RWPE1 (cell line): ENCODE measurements around the gene MPPE1.

ENCODE experiments used
- CTCF ChIA-PET: fragments of 350-600 bp; sonication (Branson Sonifier 250); formaldehyde crosslinking; extraction: SDS; loops from one replicate; lab custom pipeline; 2021; lab: Yijun Ruan, JAX
- POLR2A ChIA-PET: fragments of 400-600 bp; formaldehyde crosslinking; extraction: SDS; loops from one replicate; lab custom pipeline; 2020; ENCODE audit warnings: antibody characterized with exemption; ENCODE audit not compliant: low non-redundant PET; lab: Yijun Ruan, JAX
- DNase-seq: peaks from one replicate; pipeline ENCODE4 v3.0.0; 2012; ENCODE audit warnings: low spot score
- H3K27ac ChIP-seq: fragments of 450-650 bp; 2 replicates; pipeline ENCODE4 v1.5.1; 2017
- TF ChIP-seq, protein P1 (sequence below): fragments of 450-650 bp; conservative IDR thresholded peaks from 2 replicates; pipeline ENCODE4 v1.5.1; 2017; ENCODE audit warnings: low read depth, mild to moderate bottlenecking

MPPE1 gene

DNA sequence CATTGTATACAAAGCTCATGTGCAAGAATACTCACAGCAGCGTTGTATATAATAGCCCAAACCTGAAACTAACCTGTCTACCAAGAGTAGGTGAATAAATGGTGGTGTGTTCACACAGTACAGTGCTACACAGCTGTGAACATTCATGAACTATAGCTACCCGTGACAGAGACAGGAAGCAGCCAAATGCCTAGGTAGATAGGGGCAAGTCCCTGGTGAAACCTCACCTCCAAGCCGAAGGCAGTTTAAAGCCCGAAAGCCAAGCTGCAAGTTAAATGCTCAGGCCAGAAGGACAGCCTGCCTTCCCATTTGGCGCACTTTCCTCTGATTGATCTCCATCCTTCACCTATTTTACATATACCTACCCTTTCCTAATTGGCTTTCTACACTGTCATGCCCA lies 36.7 kb upstream of the MPPE1 start:
- no peak overlapping the region for H3K27ac ChIP-seq
- TF ChIP-seq, protein P1, sequence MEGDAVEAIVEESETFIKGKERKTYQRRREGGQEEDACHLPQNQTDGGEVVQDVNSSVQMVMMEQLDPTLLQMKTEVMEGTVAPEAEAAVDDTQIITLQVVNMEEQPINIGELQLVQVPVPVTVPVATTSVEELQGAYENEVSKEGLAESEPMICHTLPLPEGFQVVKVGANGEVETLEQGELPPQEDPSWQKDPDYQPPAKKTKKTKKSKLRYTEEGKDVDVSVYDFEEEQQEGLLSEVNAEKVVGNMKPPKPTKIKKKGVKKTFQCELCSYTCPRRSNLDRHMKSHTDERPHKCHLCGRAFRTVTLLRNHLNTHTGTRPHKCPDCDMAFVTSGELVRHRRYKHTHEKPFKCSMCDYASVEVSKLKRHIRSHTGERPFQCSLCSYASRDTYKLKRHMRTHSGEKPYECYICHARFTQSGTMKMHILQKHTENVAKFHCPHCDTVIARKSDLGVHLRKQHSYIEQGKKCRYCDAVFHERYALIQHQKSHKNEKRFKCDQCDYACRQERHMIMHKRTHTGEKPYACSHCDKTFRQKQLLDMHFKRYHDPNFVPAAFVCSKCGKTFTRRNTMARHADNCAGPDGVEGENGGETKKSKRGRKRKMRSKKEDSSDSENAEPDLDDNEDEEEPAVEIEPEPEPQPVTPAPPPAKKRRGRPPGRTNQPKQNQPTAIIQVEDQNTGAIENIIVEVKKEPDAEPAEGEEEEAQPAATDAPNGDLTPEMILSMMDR: no peak
- POLR2A ChIA-PET: no interaction called here
- CTCF ChIA-PET: no interaction called here
- DNase-seq: no peak

DNA sequence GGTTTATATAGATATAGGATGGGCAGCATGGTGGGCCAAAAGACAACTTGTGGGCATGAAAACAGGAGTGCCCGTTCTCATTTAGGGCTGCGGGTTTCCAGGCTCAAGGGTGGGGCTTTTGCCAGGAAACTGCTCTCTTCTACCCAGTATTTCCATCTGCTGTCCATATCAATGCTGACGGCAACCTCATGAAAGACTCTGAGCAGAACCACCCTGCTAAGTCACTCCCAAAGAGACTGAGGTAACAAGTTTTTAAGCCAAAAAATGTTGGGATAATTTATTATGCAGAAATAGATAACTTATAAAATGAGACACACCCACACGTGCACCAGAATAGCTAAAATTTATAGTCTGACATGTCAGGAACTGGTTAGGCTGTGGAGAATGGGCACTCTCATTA lies 36.1 kb upstream of the MPPE1 start:
- DNase-seq: no peak
- no peak overlapping the region for H3K27ac ChIP-seq
- POLR2A ChIA-PET: no interaction called here
- CTCF ChIA-PET: no interaction called here
- TF ChIP-seq, protein P1: no peak

DNA sequence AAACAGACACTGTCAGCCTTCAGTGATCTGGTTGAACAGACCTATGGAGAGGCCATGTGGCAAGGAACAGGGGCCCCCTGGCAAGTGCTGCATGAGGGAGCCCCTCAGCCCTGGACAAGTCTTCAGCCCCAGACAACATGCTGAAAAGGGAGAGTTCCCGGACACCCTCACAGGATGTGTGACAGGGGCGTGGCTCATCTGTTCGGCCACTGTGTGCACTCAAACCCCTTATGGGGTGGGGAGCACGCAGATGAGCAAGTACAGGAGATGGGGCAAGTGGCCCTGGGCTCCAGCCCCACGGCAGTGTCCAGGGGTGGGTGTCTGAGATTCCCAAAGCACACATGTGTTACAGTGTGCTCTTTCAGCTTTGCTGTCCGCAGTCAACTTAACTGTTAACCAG lies 35.4 kb upstream of the MPPE1 start:
- ChIA-PET POLR2A (no interaction called here), CTCF (no interaction called here)
- peak overlapping the region; percentile 71 for H3K27ac ChIP-seq
- DNase-seq: no peak
- TF ChIP-seq, protein P1: no peak

DNA sequence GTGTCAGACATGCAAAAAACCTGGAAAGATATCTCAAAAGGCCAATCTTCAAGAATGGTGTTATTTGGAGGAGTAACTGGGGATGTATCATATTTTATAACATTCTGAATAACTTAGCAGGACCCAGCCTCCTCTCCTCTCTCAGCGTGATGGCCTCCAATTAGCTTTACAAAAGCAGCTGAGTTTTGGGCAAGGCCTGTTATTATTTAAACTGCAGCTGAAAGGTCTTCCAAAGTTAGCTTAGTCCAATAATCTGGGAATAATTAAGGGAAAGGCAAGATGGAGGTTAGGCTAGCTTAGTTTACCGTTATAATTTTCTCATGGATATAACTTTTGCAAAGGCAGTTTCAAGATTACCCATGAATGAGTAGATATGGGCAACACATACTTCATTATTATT lies 32.8 kb upstream of the MPPE1 start:
- TF ChIP-seq, protein P1: no peak
- ChIA-PET CTCF (interaction anchor here (0.6 to 0.9 kb wide), 4 partner anchors 14 to 282 kb away, joined by 3 to 5 read pairs (median 4); no protein-coding TSS in a partner anchor), POLR2A (no interaction called here)
- no peak overlapping the region for H3K27ac ChIP-seq
- DNase-seq: no peak

DNA sequence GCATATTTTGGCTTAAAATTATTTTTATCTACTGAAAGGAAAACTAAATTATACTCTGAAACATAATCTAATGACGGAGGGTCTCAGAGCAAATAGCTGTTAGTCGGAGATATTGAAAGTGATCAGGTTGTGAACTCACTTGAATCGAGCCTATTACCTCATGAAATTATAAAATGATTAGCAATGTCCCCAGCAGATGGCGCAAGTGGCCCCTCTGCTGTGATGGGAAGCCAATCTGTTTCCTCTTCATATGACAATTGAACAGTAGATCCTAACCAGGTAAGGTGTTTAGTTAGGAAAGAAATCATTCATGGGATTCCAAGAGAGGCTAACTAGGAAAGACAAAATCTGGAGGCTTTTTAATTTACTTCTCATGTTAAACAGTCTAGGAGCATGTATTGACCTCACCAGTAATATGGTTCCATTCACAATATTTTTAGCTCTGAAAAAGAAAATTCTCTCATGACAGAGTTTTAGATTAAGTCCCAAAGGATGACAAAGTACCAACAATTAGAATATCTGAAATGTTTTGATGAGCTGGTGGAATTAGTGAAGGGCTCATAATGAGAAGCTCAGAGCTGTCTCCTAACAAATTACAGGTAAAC lies 29.9 kb upstream of the MPPE1 start:
- no peak overlapping the region for H3K27ac ChIP-seq
- ChIA-PET CTCF (interaction anchor here (0.5 to 4.8 kb wide), 24 partner anchors 9 to 283 kb away, joined by 3 to 67 read pairs (median 4); no protein-coding TSS in a partner anchor), POLR2A (interaction anchor here (1.0 kb wide), 1 partner anchor 44 kb away, joined by 3 read pairs; the partner anchor contains the start of gene IMPA2)
- TF ChIP-seq, protein P1: peak; percentile 85
- DNase-seq: peak; percentile 74

DNA sequence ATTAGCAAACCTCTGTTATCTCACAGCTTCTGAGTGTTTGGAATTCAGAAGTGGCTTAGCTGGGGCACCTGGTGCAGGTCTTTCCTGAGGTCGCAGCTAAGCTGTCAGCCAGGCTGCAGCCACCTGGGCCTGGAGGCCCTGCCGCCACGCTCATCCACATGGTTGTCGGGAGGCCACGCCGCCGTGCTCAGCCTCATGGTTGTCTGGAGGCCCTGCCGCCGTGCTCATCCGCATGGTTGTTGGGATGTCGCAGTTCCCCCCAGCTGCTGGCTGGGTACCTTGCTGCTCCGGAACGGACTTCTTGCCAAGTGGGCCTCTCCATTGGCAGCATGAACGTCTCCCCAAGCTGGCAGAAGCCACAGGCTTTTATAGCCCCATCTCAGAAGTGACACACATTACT lies 24.3 kb upstream of the MPPE1 start:
- TF ChIP-seq, protein P1: no peak
- ChIA-PET CTCF (interaction anchor here (1.0 kb wide), 1 partner anchor 63 kb away, joined by 3 read pairs; no protein-coding TSS in a partner anchor), POLR2A (interaction anchor here (1.1 kb wide), 1 partner anchor 50 kb away, joined by 3 read pairs; no protein-coding TSS in a partner anchor)

More for the DNA sequence above, 24.3 kb upstream of the MPPE1 start:
- DNase-seq: no peak
- no peak overlapping the region for H3K27ac ChIP-seq
